Uterus (tissue), 2 donors: ENCODE data around the gene ABCG1.

Experiments
- CTCF ChIP-seq, 4 experiments: fragments of 200-600 bp in 2 of 4; fragments of 450-650 bp in 2 of 4; sonication (generic) in 2 of 4; IDR thresholded peaks; one replicate each; pipeline ENCODE4 v1.5.1; 2016 to 2019; ENCODE audit warnings: antibody characterized with exemption in 4 of 4, mild to moderate bottlenecking in 2 of 4, moderate library complexity in 1 of 4
- POLR2A ChIP-seq, 2 donors: fragments of 450-650 bp; IDR thresholded peaks; one replicate each; pipeline ENCODE4 v1.6.1; 2016; ENCODE audit warnings: antibody characterized with exemption in 2 of 2, mild to moderate bottlenecking in 1 of 2, moderate library complexity in 1 of 2

- TF ChIP-seq CTCF (IDR thresholded peaks at IDR 0.05) (no peak), POLR2A (IDR thresholded peaks at IDR 0.05) (no peak)
Measured at GRCh38 chr21:42294273-42294880, 75.4 kb downstream of the ABCG1 start.
